Naive thymus-derived CD4-positive, alpha-beta T cell (primary cell): Measurements from ENCODE around the gene ZSWIM6. TPM values are rescaled to one million over a fixed set of nuclear protein-coding genes. Genes with fewer than 3 reads are reported as not detected.

ENCODE experiments used
- ATAC-seq: fragments of 150-1000 bp; cut with Tn5 transposase; 2 replicates; pipeline ENCODE4 v1.10.0; 2021; ENCODE audit warnings: mild to moderate bottlenecking, moderate library complexity
- CTCF ChIA-PET: fragments of 350-600 bp; sonication (Branson Sonifier 250); formaldehyde crosslinking; loops from one replicate; lab custom pipeline; 2021; ENCODE audit warnings: antibody characterized with exemption; lab: Charles Lee
- POLR2A ChIA-PET: fragments of 350-600 bp; sonication (Branson Sonifier 250); formaldehyde crosslinking; loops from one replicate; lab custom pipeline; 2021; ENCODE audit warnings: antibody characterized with exemption, inconsistent platforms; lab: Charles Lee
- DNase-seq, 9 donors: peaks; one replicate each; pipeline versions ENCODE4 v3.0.0 to v3.0.0-alpha.2; 2020 to 2022; ENCODE audit warnings: mixed read lengths in 1 of 9
- H3K27ac ChIP-seq: one replicate; pipeline ENCODE4 v1.7.0; 2013; ENCODE audit warnings: mild to moderate bottlenecking, low read depth, low read length, moderate library complexity
- H3K27me3 ChIP-seq, 2 donors: one replicate each; pipeline ENCODE4 v1.7.0; 2013; ENCODE audit warnings: low read length in 2 of 2, mild to moderate bottlenecking in 2 of 2, moderate library complexity in 2 of 2; ENCODE audit not compliant: control insufficient read depth in 2 of 2, insufficient read depth in 2 of 2
- H3K36me3 ChIP-seq, 3 experiments: 1 replicate in 2 of 3; 2 replicates in 1 of 3; pipeline ENCODE4 v1.7.0; 2013; ENCODE audit warnings: low read length in 3 of 3, mild to moderate bottlenecking in 3 of 3, moderate library complexity in 1 of 3; ENCODE audit not compliant: insufficient read depth in 3 of 3, control insufficient read depth in 2 of 3
- H3K4me1 ChIP-seq, 2 donors: one replicate each; pipeline ENCODE4 v1.7.0; 2013; ENCODE audit warnings: low read length in 2 of 2, mild to moderate bottlenecking in 2 of 2, moderate library complexity in 1 of 2; ENCODE audit not compliant: control insufficient read depth in 2 of 2, insufficient read depth in 2 of 2
- H3K4me3 ChIP-seq: 2 replicates; pipeline ENCODE4 v1.7.0; 2013; ENCODE audit warnings: mild to moderate bottlenecking, low read length
- H3K9me3 ChIP-seq, 3 experiments: 1 replicate in 2 of 3; 2 replicates in 1 of 3; pipeline ENCODE4 v1.7.0; 2013; ENCODE audit warnings: low read length in 3 of 3; ENCODE audit not compliant: control insufficient read depth in 2 of 3
- H3K27ac Mint-ChIP-seq, 9 donors: one replicate each; pipeline ENCODE4 v1.8.0; 2020 to 2022; ENCODE audit warnings: mixed read lengths in 9 of 9, mild to moderate bottlenecking in 8 of 9, moderate library complexity in 5 of 9, inconsistent platforms in 2 of 9
- H3K27me3 Mint-ChIP-seq, 5 donors: one replicate each; pipeline ENCODE4 v1.8.0; 2021 to 2022; ENCODE audit warnings: mixed read lengths in 5 of 5, mild to moderate bottlenecking in 1 of 5
- H3K36me3 Mint-ChIP-seq, 5 donors: one replicate each; pipeline ENCODE4 v1.8.0; 2020 to 2022; ENCODE audit warnings: mixed read lengths in 5 of 5, mild to moderate bottlenecking in 3 of 5, inconsistent platforms in 1 of 5
- H3K4me1 Mint-ChIP-seq, 7 donors: one replicate each; pipeline ENCODE4 v1.8.0; 2020 to 2022; ENCODE audit warnings: mixed read lengths in 7 of 7, mild to moderate bottlenecking in 3 of 7, inconsistent platforms in 1 of 7
- H3K4me3 Mint-ChIP-seq, 10 donors: one replicate each; pipeline ENCODE4 v1.8.0; 2020 to 2022; ENCODE audit warnings: mild to moderate bottlenecking in 10 of 10, mixed read lengths in 10 of 10, moderate library complexity in 6 of 10, inconsistent platforms in 2 of 10
- H3K9me3 Mint-ChIP-seq, 11 donors: one replicate each; pipeline ENCODE4 v1.8.0; 2020 to 2022; ENCODE audit warnings: mixed read lengths in 11 of 11, mild to moderate bottlenecking in 4 of 11, inconsistent platforms in 1 of 11, moderate library complexity in 1 of 11
- intact Hi-C, 2 donors: fragments of 100-400 bp; cut with micrococcal nuclease; formaldehyde crosslinking; loops; one replicate each; pipeline ENCODE4 v1.15.1; 2023
- polyA plus RNA-seq, 2 donors: library from polyadenylated mRNA; unstranded; fragments of 300-500 nt; fragmentation: Illumina TruSeq; gene quantifications; one replicate each; pipeline ENCODE4 v1.2.3, GENCODE V29; 2021
- total RNA-seq, 6 experiments: library from RNA in 5 of 6; stranded (reverse) in 5 of 6; gene quantifications; 1 replicate in 5 of 6; 2 replicates in 1 of 6; pipeline ENCODE4 v1.2.3 and lab custom pipeline; 2021 to 2026

The ZSWIM6 gene
- total and polyA plus RNA-seq, 7 experiments from 2014 or later, result 0.29 to 18.5 (median 8.2) TPM

DNA sequence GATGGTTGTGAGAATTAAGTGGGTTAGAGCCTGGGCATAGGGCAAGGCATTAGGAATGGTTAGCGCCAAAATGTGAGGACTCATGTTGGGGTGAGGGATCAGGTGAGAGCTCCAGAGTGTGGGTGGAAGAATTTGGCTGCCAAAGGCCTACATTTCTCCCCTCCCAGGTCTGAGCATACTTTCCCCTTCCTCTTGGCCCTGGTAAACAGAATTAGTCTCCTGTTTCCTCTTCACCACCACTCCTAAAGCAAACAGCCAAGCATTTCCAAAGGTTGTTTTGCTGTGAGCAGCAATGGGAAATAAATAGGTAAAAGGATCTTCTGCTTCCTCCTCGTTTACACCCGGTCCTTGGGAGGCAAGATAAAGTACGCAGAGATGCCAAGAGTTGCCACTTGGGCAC lies 132.5 kb downstream of the ZSWIM6 start:
- peaks cover 0 to 4% (median 0%) of the 10 kb centered on the region in 5 donors for H3K36me3 Mint-ChIP-seq
- POLR2A ChIA-PET, result no interaction called here
- ATAC-seq (no peak), DNase-seq (no peak)
- no peaks in the 10 kb centered on the region for H3K27me3 Mint-ChIP-seq
- H3K27ac ChIP-seq, result no peak overlapping the region
- no peak overlapping the region for H3K4me3 ChIP-seq
- H3K9me3 Mint-ChIP-seq, result no peaks in the 10 kb centered on the region
- no peaks in the 10 kb centered on the region for H3K9me3 ChIP-seq
- no peak overlapping the region for H3K27ac Mint-ChIP-seq
- no peaks in the 10 kb centered on the region for H3K27me3 ChIP-seq
- no peak overlapping the region for H3K4me3 Mint-ChIP-seq
- intact Hi-C loops, result no loop called here
- no peaks in the 10 kb centered on the region for H3K4me1 ChIP-seq
- peaks cover 0 to 71% (median 40%) of the 10 kb centered on the region in 7 donors for H3K4me1 Mint-ChIP-seq
- no peaks in the 10 kb centered on the region for H3K36me3 ChIP-seq
- CTCF ChIA-PET, result no interaction called here

DNA sequence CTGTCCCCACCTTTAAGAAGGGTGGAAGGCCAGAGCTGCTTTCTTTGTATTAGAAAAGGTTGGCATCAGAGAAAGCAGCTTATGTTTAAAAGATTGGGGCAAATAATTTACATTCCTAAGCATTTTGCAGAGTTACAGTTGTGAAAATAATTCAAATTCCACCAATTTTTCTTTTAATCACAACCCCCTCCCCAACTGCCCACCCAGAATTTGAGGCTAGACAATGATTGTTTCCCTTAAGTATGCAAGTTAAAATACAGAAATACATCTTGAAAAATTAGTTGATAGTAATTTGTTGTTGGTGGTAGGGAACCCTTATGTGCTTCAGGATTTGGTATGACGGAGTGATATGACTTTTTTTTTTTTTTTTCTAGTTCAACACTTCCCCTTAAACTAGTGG lies 133.0 kb downstream of the ZSWIM6 start:
- ChIA-PET POLR2A (no interaction called here), CTCF (no interaction called here)
- no peaks in the 10 kb centered on the region for H3K27me3 Mint-ChIP-seq
- Histone ChIP-seq H3K36me3 (no peaks in the 10 kb centered on the region), H3K4me1 (peaks cover 0 to 3% of the 10 kb centered on the region in 2 donors), H3K9me3 (no peaks in the 10 kb centered on the region), H3K27ac (no peak overlapping the region), H3K27me3 (no peaks in the 10 kb centered on the region), H3K4me3 (no peak overlapping the region)
- ATAC-seq, result no peak
- H3K9me3 Mint-ChIP-seq, result no peaks in the 10 kb centered on the region
- H3K4me1 Mint-ChIP-seq, result peaks cover 0 to 75% (median 43%) of the 10 kb centered on the region in 7 donors
- intact Hi-C loops, result no loop called here
- H3K4me3 Mint-ChIP-seq, result no peak overlapping the region
- DNase-seq, result no peak
- no peak overlapping the region for H3K27ac Mint-ChIP-seq
- no peaks in the 10 kb centered on the region for H3K36me3 Mint-ChIP-seq

- Mint-ChIP-seq H3K4me1 (peaks cover 0 to 76% (median 45%) of the 10 kb centered on the region in 7 donors), H3K27me3 (no peaks in the 10 kb centered on the region), H3K9me3 (no peaks in the 10 kb centered on the region), H3K4me3 (no peak overlapping the region), H3K27ac (no peak overlapping the region), H3K36me3 (no peaks in the 10 kb centered on the region)
- no peak overlapping the region for H3K27ac ChIP-seq
- ChIA-PET POLR2A (no interaction called here), CTCF (no interaction called here)
- H3K9me3 ChIP-seq, result no peaks in the 10 kb centered on the region
- no peaks in the 10 kb centered on the region for H3K27me3 ChIP-seq
- DNase-seq (no peak), ATAC-seq (no peak)
- H3K4me3 ChIP-seq, result no peak overlapping the region
- intact Hi-C loops, result no loop called here
- H3K4me1 ChIP-seq, result peaks cover 0 to 4% of the 10 kb centered on the region in 2 donors
- H3K36me3 ChIP-seq, result no peaks in the 10 kb centered on the region
These were observed 133.4 kb downstream of the ZSWIM6 start for GRCh38 chr5:61465496-61465895.

DNA sequence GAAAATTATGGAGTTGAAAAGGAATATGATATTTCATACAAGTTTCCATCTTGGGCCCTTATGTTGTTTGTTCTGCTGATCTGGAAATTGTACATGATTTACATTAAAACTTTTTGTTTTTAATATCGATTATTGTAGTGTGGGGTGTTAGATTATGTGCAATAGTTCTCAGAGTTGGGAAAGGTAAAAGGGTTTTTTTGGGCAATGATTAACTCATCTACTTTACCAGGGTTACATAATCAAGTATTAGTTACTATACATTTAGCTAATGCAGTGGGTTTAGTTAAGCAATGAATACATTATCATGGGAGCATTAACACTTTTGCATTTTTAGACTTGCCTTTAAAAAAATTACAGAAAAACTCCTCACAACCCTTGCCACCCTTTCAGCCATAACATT lies 134.0 kb downstream of the ZSWIM6 start:
- H3K9me3 Mint-ChIP-seq, result no peaks in the 10 kb centered on the region
- no peaks in the 10 kb centered on the region for H3K27me3 Mint-ChIP-seq
- ChIA-PET POLR2A (no interaction called here), CTCF (no interaction called here)
- peaks cover 0 to 4% of the 10 kb centered on the region in 2 donors for H3K4me1 ChIP-seq
- H3K9me3 ChIP-seq, result no peaks in the 10 kb centered on the region
- H3K4me1 Mint-ChIP-seq, result peaks cover 0 to 78% (median 47%) of the 10 kb centered on the region in 7 donors
- no peak overlapping the region for H3K4me3 Mint-ChIP-seq
- H3K36me3 ChIP-seq, result no peaks in the 10 kb centered on the region
- H3K27ac ChIP-seq, result no peak overlapping the region
- no peaks in the 10 kb centered on the region for H3K27me3 ChIP-seq
- no peak overlapping the region for H3K4me3 ChIP-seq
- peaks cover 0 to 3% (median 0%) of the 10 kb centered on the region in 5 donors for H3K36me3 Mint-ChIP-seq
- H3K27ac Mint-ChIP-seq, result peak overlapping the region in 1 of 9 donors; percentile 45
- DNase-seq, result no peak
- intact Hi-C loops, result no loop called here
- ATAC-seq, result no peak

GRCh38 chr5:61467766-61468482 lies 135.9 kb downstream of the ZSWIM6 start:
- Histone ChIP-seq H3K4me3 (no peak overlapping the region), H3K36me3 (no peaks in the 10 kb centered on the region), H3K27ac (no peak overlapping the region), H3K4me1 (peaks cover 0 to 4% of the 10 kb centered on the region in 2 donors), H3K27me3 (no peaks in the 10 kb centered on the region), H3K9me3 (no peaks in the 10 kb centered on the region)
- POLR2A ChIA-PET, result interaction anchor here (0.6 kb wide), 1 partner anchor 54 kb away, joined by 3 read pairs; no protein-coding TSS in a partner anchor
- Mint-ChIP-seq H3K27me3 (no peaks in the 10 kb centered on the region), H3K27ac (no peak overlapping the region), H3K4me3 (no peak overlapping the region), H3K36me3 (peaks cover 0 to 11% (median 2%) of the 10 kb centered on the region in 5 donors), H3K4me1 (peaks cover 6 to 78% (median 58%) of the 10 kb centered on the region in 7 donors), H3K9me3 (no peaks in the 10 kb centered on the region)
- ATAC-seq (no peak), DNase-seq (no peak)
- CTCF ChIA-PET, result no interaction called here
- intact Hi-C loops, result no loop called here

GRCh38 chr5:61468483-61468865 lies 136.4 kb downstream of the ZSWIM6 start:
- Histone ChIP-seq H3K36me3 (no peaks in the 10 kb centered on the region), H3K4me1 (peaks cover 0 to 4% of the 10 kb centered on the region in 2 donors), H3K4me3 (no peak overlapping the region), H3K27me3 (no peaks in the 10 kb centered on the region), H3K27ac (no peak overlapping the region), H3K9me3 (no peaks in the 10 kb centered on the region)
- ChIA-PET CTCF (no interaction called here), POLR2A (no interaction called here)
- intact Hi-C loops, result no loop called here
- no peaks in the 10 kb centered on the region for H3K9me3 Mint-ChIP-seq
- peaks cover 6 to 78% (median 57%) of the 10 kb centered on the region in 7 donors for H3K4me1 Mint-ChIP-seq
- no peak overlapping the region for H3K27ac Mint-ChIP-seq
- ATAC-seq (no peak), DNase-seq (no peak)
- H3K27me3 Mint-ChIP-seq, result no peaks in the 10 kb centered on the region
- H3K4me3 Mint-ChIP-seq, result no peak overlapping the region
- peaks cover 0 to 12% (median 2%) of the 10 kb centered on the region in 5 donors for H3K36me3 Mint-ChIP-seq

DNA sequence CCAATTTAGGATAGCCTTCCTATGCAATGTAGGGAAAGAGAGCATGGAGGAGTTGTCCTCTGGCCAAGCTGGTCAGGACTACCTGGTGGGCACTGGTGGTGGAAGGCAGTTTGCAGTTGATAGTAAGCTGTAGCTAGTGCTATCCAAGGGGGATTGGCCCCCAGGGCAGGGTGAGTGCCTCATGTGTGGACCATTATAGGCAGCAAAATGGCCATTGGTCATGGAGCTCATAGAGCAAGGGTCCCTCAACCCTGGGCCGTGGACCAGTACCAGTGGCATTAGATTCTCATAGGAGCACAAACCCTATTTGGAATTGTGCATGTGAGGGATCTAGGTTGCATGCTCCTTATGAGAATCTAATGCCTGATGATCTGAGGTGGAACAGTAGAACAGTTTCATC lies 139.3 kb downstream of the ZSWIM6 start:
- Histone ChIP-seq H3K27me3 (no peaks in the 10 kb centered on the region), H3K27ac (no peak overlapping the region), H3K4me3 (no peak overlapping the region), H3K36me3 (no peaks in the 10 kb centered on the region), H3K9me3 (no peaks in the 10 kb centered on the region), H3K4me1 (peaks cover 0 to 4% of the 10 kb centered on the region in 2 donors)
- Mint-ChIP-seq H3K4me1 (peaks cover 6 to 70% (median 47%) of the 10 kb centered on the region in 7 donors), H3K36me3 (peaks cover 0 to 20% (median 14%) of the 10 kb centered on the region in 5 donors), H3K27ac (no peak overlapping the region), H3K4me3 (no peak overlapping the region), H3K27me3 (no peaks in the 10 kb centered on the region), H3K9me3 (no peaks in the 10 kb centered on the region)
- intact Hi-C loops, result no loop called here
- ATAC-seq (no peak), DNase-seq (no peak)
- POLR2A ChIA-PET, result no interaction called here
- CTCF ChIA-PET, result no interaction called here
